Stimulated activated naive CD8-positive, alpha-beta T cell treated with anti-CD3 and anti-CD28 coated beads, Interleukin-15, amount 100 ng/mL, for 72 hours (primary cell): ENCODE results near the gene HSPA6.
A peak's percentile ranks its signal among the peaks of the same experiment; 100 is the strongest.
"Not testable (repeated sequence)": the region's sequence is repeated elsewhere in the genome, so short reads cannot be mapped to it uniquely, and the experiment has no call there.

Source experiments
- ATAC-seq: fragments of 150-1000 bp; cut with Tn5 transposase; 2 replicates; pipeline ENCODE4 v1.10.0; 2021; ENCODE audit warnings: mild to moderate bottlenecking, moderate library complexity
- DNase-seq, 2 donors: peaks; one replicate each; pipeline ENCODE4 v3.0.0; 2021 to 2022
- H3K27ac Mint-ChIP-seq, 2 donors: one replicate each; pipeline ENCODE4 v1.8.0; 2022; ENCODE audit warnings: mild to moderate bottlenecking in 2 of 2, mixed read lengths in 2 of 2, moderate library complexity in 2 of 2
- H3K27me3 Mint-ChIP-seq: one replicate; pipeline ENCODE4 v1.8.0; 2022; ENCODE audit warnings: mixed read lengths
- H3K4me1 Mint-ChIP-seq: one replicate; pipeline ENCODE4 v1.8.0; 2022; ENCODE audit warnings: mild to moderate bottlenecking, mixed read lengths
- H3K4me3 Mint-ChIP-seq, 2 donors: one replicate each; pipeline ENCODE4 v1.8.0; 2022; ENCODE audit warnings: mild to moderate bottlenecking in 2 of 2, mixed read lengths in 2 of 2, moderate library complexity in 1 of 2
- H3K9me3 Mint-ChIP-seq, 2 donors: one replicate each; pipeline ENCODE4 v1.8.0; 2022; ENCODE audit warnings: mixed read lengths in 2 of 2

HSPA6 gene

DNA sequence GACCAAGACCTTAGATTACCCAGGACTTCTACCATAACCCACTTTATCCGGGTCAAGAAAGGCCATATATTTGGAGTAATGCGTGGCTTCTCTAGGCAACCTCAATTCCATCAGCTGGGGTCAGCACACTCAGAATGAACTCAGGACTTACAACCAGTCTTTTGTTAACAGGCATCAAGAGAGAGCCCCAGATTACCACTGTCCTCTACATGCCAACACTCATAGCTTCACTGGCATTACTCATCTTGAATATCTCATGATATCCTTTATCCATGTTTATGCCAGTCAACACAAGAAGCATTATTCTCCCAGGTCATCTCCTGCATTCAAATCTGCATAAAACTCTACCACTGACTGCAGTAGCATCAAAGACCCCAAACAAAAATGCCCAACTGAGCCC is 25.7 kb upstream of the HSPA6 start:
- Mint-ChIP-seq H3K9me3 (no peaks in the 10 kb centered on the region), H3K27me3 (peaks cover 64% of the 10 kb centered on the region), H3K4me1 (peaks cover 8% of the 10 kb centered on the region), H3K4me3 (no peak overlapping the region), H3K27ac (no peak overlapping the region)
- no peak for ATAC-seq
- no peak for DNase-seq

DNA sequence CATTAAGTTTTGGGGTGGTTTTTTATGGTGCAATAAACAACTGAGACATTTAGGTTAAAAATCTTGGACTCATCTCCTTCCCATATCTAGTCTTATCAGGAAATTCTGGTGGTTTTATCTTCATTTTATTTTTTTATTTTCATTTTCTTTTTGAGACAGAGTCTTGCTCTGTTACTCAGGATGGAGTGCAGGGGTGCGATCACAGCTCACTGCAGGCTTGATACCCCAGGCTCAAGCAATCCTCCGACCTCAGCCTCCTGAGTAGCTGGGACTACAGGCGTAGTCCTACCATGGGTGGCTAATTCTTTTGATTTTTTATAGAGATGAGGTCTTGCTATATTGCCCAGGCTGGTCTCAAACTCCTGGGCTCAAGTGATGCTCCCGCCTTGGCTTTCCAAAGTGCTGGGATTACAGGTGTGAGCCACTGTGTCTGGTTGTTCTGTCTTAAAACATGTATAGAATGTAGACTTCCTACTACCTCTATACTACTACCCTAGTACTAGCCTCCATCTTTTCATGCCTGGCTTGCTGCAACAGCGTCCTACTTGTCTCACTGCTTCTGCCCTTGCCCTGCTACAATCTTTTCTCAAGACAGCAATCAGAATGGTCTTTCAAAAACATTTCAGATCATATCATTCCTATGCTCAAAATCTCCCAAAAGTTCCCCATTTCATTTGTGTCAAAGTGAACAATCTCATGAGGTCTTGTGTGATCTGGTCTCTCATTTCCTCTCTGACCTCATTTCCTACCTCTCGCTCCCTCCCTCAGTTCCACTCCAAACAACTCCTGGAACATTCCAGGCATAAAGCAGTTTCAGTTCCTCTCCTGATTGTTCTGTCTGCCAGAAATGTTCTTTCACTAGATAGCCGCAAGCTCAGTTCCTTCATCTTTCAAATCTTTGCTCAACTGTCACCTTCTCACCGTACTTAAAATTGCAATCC is 25.0 kb upstream of the HSPA6 start:
- H3K27me3 Mint-ChIP-seq, result peaks cover 61% of the 10 kb centered on the region
- no peak overlapping the region for H3K4me3 Mint-ChIP-seq
- DNase-seq (no peak), ATAC-seq (no peak)
- peaks cover 8% of the 10 kb centered on the region for H3K4me1 Mint-ChIP-seq
- no peaks in the 10 kb centered on the region for H3K9me3 Mint-ChIP-seq
- no peak overlapping the region for H3K27ac Mint-ChIP-seq

DNA sequence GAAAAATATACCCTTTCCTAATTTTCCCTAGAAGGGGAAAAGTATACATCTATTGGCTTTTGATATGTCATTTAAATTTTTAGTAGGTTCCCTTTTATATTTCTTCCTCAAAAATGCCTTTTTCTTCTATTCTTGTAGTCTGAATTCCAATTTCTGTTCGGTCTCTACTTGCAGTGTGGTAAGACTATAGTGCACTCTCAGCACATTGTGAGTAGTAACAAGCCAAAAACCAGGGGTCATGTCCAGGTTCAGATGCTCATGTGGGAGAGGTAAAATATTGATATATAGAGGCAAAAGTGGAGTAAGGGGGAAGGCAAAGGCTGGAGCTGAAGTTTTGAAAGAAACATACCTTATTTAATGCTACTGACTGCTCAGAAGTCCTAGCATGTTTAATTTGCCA is 23.1 kb upstream of the HSPA6 start:
- ATAC-seq, result no peak
- Mint-ChIP-seq H3K4me3 (no peak overlapping the region), H3K27me3 (peaks cover 66% of the 10 kb centered on the region), H3K9me3 (no peaks in the 10 kb centered on the region), H3K4me1 (peaks cover 14% of the 10 kb centered on the region), H3K27ac (no peak overlapping the region)
- DNase-seq, result no peak

DNA sequence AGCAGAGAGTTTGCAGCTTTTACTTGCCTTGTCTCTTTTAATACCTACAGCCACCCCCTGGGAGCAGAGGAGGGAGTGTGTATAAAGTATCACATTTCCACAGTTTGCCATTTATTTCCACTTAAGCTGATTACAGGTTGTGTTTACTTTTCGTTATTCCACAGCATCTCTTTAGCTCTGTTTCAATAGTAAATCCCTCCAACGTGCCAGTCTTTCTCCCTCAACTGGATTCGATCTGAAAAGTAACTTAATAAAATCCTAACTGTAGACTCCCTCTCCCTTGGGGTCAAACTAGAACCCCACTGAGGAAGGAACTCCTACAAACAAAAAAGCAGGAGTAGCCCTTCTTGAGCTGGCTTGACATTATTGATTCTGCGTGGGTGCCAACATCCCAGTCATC is 22.2 kb upstream of the HSPA6 start:
- Mint-ChIP-seq H3K4me3 (no peak overlapping the region), H3K27me3 (peaks cover 67% of the 10 kb centered on the region), H3K9me3 (no peaks in the 10 kb centered on the region), H3K27ac (no peak overlapping the region), H3K4me1 (peaks cover 23% of the 10 kb centered on the region)
- DNase-seq (no peak), ATAC-seq (no peak)

DNA sequence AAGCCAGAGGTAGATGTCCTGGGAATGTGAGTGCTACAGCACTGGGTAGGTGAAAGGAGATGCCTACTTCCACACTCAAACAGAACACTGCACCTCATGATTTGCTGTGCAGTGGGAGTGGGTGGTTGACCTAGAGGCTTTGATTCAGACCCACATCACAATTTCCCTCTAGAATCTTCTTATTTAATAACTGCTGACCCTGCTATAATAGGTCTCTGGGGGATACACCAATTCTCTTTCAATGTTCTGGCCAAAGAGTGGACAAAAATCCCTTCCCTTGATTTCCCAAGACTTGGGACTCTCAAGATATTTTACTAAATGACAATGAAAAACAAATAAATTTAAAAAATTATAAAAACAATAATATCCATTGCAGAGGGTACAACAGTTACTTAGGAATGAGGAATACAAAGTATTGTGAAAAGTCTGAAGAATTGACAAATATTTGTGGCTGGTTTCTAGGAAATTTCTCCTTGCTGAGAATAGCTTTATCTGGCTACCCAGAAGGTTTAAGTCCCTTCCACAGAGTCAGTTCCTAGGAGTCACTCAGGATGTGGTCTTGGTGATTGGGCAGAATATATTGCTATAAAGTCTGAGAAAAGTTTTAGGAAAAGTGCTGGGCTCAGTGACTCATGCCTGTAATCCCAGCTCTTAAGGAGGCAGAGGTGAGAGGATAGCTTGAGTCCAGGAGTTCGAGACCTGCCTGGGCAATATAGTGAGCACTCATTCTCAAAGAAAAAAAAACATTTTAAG is 21.5 kb upstream of the HSPA6 start:
- Mint-ChIP-seq H3K27ac (no peak overlapping the region), H3K27me3 (peaks cover 67% of the 10 kb centered on the region), H3K4me1 (peaks cover 24% of the 10 kb centered on the region), H3K4me3 (no peak overlapping the region), H3K9me3 (no peaks in the 10 kb centered on the region)
- DNase-seq, result no peak
- no peak for ATAC-seq

DNA sequence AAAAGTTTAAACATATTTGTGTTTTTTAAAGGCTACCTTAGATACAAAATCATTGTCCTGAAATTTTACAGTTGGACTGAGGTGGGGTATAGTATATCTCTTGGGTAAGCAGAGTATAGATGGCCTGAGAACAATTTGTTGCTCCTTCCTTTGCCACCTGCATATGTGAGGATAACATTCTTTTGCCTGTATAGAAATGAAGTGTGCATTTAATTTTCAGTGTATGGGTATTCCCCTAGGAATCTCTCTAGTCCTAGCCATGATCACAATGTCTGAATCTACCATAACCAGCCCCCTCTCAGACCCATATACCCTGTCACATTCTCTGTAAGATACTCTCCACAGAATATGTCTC is 21.0 kb upstream of the HSPA6 start:
- Mint-ChIP-seq H3K27me3 (peaks cover 67% of the 10 kb centered on the region), H3K9me3 (no peaks in the 10 kb centered on the region), H3K4me3 (no peak overlapping the region), H3K4me1 (peaks cover 24% of the 10 kb centered on the region), H3K27ac (no peak overlapping the region)
- DNase-seq (no peak), ATAC-seq (no peak)

DNA sequence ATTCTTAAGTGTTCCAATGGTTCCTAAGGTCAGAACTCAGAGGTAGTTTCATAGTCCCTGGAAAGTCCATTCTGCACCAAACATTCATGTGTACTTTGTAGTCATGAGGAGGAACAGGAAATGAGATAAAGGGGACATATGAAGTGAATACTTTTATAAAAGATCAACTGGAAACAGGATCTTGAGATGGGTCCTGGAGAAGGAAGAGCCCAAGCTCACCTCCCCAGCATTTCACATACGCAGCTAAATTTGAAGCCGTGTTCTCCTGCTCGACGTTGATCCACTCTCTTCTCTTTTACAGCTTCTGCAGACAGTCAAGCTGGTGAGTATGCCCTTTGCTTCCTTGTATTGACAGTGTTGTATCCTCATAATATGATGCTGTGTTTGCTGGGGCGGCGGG is 18.7 kb upstream of the HSPA6 start:
- peak overlapping the region in 1 of 2 donors; percentile 57 for H3K27ac Mint-ChIP-seq
- H3K4me3 Mint-ChIP-seq, result no peak overlapping the region

DNA sequence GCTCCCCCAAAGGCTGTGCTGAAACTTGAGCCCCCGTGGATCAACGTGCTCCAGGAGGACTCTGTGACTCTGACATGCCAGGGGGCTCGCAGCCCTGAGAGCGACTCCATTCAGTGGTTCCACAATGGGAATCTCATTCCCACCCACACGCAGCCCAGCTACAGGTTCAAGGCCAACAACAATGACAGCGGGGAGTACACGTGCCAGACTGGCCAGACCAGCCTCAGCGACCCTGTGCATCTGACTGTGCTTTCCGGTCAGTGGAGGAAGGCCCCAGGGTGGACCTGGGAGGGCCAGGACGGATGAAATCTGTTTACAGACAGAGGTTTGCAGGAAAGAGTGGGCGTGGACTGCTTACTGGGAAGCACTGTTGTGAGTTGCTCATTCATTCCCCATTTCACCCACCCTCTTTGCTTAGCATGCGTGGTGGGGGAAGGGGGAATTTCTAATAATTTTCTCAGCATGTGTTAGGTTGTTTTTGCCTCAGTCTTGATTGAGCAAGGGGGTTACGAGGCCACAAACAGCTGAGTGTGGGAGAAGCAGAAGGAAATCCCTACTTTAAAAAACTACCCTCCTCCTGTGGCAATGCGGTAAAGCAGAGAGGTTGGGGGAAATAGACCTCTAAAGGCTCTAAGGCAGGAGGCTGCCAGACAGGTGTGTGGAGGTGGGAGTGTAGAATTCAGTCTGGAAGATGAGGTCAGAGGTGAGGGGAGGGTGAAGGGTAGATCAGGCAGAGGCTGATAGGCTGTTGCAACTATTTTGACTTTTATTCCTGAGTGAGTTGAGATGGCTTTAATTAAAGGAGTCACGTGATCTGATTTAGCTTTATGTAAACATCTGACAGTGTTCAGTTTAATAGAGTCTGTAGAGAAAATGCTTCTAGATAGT is 17.8 kb upstream of the HSPA6 start:
- H3K4me1 Mint-ChIP-seq, result peaks cover 24% of the 10 kb centered on the region
- no peaks in the 10 kb centered on the region for H3K9me3 Mint-ChIP-seq
- H3K27me3 Mint-ChIP-seq, result peaks cover 45% of the 10 kb centered on the region
- H3K27ac Mint-ChIP-seq, result no peak overlapping the region
- DNase-seq, result no peak
- ATAC-seq, result peak; percentile 68
- no peak overlapping the region for H3K4me3 Mint-ChIP-seq

More for the DNA sequence above, 18.7 kb upstream of the HSPA6 start:
- Mint-ChIP-seq H3K4me1 (peaks cover 19% of the 10 kb centered on the region), H3K27me3 (peaks cover 45% of the 10 kb centered on the region), H3K9me3 (no peaks in the 10 kb centered on the region)
- ATAC-seq (no peak), DNase-seq (no peak)

DNA sequence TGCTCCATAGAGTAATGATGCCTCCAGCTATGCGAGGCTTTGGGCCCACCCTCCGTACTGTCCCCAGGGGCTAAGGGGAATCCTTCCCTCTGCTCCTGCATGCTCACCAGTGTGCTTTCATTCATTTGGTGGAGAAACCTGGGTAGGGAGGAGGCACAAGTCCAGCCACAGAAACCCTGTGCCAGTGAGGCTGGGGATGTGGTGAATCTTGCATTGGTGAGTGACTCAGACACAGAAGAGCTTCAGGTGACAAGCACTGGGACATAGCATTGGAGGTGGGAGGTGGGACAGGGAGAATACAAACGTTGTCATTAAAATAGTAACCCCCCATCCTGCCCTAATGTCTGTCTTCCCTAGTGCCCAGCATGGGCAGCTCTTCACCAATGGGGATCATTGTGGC is 13.9 kb upstream of the HSPA6 start:
- Mint-ChIP-seq H3K27me3 (peaks cover 35% of the 10 kb centered on the region), H3K27ac (peak overlapping the region in 1 of 2 donors; percentile 74), H3K4me3 (no peak overlapping the region), H3K9me3 (no peaks in the 10 kb centered on the region), H3K4me1 (peaks cover 34% of the 10 kb centered on the region)
- ATAC-seq (peak; percentile 64), DNase-seq (peak in 1 of 2 donors; percentile 24)

DNA sequence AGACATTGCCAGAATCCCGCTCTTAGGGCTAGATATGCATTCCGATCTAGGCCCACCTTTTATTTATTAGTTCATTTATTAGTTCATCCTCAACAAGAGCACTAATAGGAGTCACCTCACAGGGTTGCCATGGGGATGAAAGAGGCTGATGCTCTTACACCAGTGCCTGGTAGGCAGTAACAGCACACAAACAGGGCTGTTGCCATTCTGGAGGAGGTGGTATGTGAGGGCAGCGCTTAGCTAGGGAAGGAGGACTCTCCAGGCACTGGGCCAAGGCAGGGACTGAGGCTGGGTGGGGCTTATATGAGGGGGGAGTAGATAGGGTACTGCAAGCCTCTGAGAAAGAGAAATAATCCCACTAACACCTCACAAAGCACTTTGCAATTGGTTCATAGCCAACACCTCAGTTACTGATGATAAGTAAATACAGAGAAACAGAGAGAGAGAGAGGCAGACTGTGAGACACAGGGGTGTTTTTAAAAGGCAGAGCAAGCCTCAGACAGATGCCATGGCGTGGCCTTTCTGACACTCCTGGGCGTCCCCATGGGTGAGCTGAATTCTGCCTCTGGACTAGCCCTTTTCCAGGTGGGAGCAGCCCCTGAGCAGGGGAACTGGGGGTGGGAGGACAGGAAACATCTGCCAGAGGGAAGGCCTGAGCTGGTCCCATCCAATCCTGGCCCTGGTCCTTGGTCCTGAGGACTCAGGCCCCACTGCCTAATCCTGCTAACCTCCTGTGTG is 13.2 kb upstream of the HSPA6 start:
- no peaks in the 10 kb centered on the region for H3K9me3 Mint-ChIP-seq
- peaks cover 28% of the 10 kb centered on the region for H3K4me1 Mint-ChIP-seq
- no peak for ATAC-seq
- H3K4me3 Mint-ChIP-seq, result no peak overlapping the region
- no peak overlapping the region for H3K27ac Mint-ChIP-seq
- no peak for DNase-seq
- peaks cover 29% of the 10 kb centered on the region for H3K27me3 Mint-ChIP-seq

DNA sequence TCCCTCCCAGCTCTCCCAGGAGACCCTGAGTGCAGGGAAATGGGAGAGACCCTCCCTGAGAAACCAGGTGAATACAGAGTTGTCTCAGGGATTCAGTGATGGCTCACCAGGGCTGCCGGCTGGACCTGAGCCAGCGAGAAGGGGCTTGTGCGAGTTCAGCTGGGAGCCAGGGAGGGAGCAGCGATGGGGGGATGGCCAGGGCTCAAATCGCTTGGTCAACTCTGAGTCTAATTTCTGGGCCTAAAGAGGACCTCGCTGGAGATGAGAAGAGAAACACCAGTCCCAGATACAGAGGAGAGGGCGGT is 12.6 kb upstream of the HSPA6 start:
- ATAC-seq (no peak), DNase-seq (no peak)
- H3K4me1 Mint-ChIP-seq, result peaks cover 23% of the 10 kb centered on the region
- H3K27me3 Mint-ChIP-seq, result peaks cover 23% of the 10 kb centered on the region
- no peak overlapping the region for H3K4me3 Mint-ChIP-seq
- H3K9me3 Mint-ChIP-seq, result no peaks in the 10 kb centered on the region
- peak overlapping the region in 1 of 2 donors; percentile 61 for H3K27ac Mint-ChIP-seq

DNA sequence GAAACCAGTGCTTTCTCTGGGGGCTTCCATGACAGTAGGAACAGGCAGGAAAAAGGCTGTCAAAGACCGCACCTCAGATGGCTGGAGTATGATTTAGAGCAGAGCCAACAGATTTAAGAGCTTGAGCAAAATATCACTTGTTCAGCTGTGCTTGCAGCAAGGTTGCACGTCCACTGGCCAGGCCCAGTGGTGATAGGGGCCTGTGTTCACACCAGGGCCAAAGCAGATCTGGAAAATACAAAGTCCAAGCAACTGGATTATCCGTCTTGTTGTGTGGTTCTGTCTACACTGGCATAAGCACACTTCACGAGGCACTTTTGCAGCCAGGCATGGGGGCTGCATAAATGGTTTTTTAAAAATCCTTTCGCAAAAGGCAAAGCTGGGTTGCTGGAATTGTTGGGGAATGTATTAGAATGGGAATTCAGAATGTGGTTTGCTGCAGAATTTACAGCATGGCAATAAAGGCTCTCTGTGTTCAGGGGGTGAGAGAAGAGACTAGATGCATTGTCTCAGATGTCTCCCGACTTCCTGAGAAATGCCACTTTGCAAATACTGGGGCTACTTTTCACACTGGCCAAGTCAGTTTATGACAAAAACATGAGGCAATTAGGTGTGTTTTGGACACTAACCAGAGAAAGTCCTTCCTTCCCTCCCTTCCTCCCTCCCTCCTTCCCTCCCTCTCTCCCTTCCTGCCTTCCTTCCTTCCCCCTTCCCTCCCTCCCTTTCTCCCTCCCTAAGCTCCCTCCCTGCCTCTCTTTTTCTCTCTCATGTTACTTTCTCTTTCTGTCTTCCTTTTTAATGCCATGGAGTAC is 11.5 kb upstream of the HSPA6 start:
- not testable (repeated sequence) for H3K27ac Mint-ChIP-seq, H3K4me3 Mint-ChIP-seq, DNase-seq, ATAC-seq, H3K9me3 Mint-ChIP-seq
- Mint-ChIP-seq H3K27me3 (peaks cover 14% of the 10 kb centered on the region), H3K4me1 (peaks cover 17% of the 10 kb centered on the region)

DNA sequence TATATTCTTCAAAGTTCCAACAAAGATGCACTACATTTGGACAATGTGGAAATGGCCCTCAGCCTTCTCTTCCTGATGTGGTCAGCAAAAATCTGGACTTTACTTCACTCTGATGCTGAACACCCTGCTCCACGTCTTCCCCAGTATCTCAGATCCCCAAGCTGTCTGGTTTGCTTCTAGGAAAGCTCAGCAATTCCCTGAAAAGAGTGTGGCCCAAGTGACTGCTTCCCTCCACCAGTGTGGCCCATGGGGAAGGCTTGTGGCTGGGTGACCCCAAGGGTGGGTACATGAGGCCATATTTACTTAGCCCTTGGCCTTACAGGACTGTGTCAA is 10.9 kb upstream of the HSPA6 start:
- not testable (repeated sequence) for H3K9me3 Mint-ChIP-seq, DNase-seq, ATAC-seq, H3K4me3 Mint-ChIP-seq, H3K27ac Mint-ChIP-seq
- H3K27me3 Mint-ChIP-seq, result peaks cover 14% of the 10 kb centered on the region
- H3K4me1 Mint-ChIP-seq, result peaks cover 17% of the 10 kb centered on the region

DNA sequence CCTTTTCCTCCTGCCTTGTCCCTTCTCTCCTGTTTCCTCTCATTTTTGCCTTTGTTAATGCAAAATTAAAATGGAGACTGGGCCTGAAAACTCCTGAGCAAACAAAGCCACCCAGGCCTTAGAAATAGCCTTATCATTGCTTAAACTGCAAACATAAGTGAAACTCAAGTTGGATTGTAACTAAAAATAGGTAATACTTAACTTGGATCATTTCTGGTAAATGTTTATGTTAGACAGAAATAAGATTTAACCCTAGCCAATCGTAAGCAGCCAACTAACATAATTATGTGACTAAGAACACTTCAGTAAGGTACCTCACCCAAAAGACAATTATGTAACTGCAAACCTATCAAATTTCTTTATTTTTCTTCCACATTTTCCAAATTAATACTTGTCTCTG is 10.4 kb upstream of the HSPA6 start:
- Mint-ChIP-seq H3K27me3 (peaks cover 14% of the 10 kb centered on the region), H3K4me1 (peaks cover 17% of the 10 kb centered on the region)
- not testable (repeated sequence) for ATAC-seq, H3K9me3 Mint-ChIP-seq, DNase-seq, H3K4me3 Mint-ChIP-seq, H3K27ac Mint-ChIP-seq
